Peyer's patch (tissue), 4 donors: ENCODE measurements around the gene CERS6.
"Not testable (repeated sequence)": the region's sequence is repeated elsewhere in the genome, so short reads cannot be mapped to it uniquely, and the experiment has no call there.

Experiments used
- CTCF ChIP-seq, 6 experiments: fragments of 450-650 bp in 4 of 6; fragments of 200-600 bp in 2 of 6; sonication (generic) in 1 of 6; IDR thresholded peaks; one replicate each; pipeline ENCODE4 v1.5.1; 2017 to 2019; ENCODE audit warnings: antibody characterized with exemption in 6 of 6, mild to moderate bottlenecking in 3 of 6, moderate library complexity in 1 of 6
- POLR2A ChIP-seq, 2 donors: fragments of 450-650 bp; IDR thresholded peaks; one replicate each; pipeline ENCODE4 v1.5.1; 2017; ENCODE audit warnings: antibody characterized with exemption in 2 of 2, mild to moderate bottlenecking in 2 of 2, moderate library complexity in 2 of 2

GRCh38 chr2:168412301-168412700 is 43.8 kb upstream of the CERS6 start:
- TF ChIP-seq CTCF, POLR2A (IDR thresholded peaks at IDR 0.05): not testable (repeated sequence)
